ENCODE results near the gene EPC2.

Gene EPC2

GRCh38 chr2:148643998-148644882, at the start of gene EPC2:
Gene EPC2, plus strand, starts transcription at chr2:148644751. Its CDS starts 267 bp downstream, at chr2:148645018.
- peak; percentile 95 for DNase-seq (ENCODE audit: low spot score)

- DNase-seq (ENCODE audit: low spot score) = no peak
Observed at GRCh38 chr2:148596018-148596417, 48.5 kb upstream of the EPC2 start.

GRCh38 chr2:148599109-148599991, 45.2 kb upstream of the EPC2 start:
- DNase-seq (ENCODE audit: low spot score) = no peak

- DNase-seq (ENCODE audit: low spot score) = no peak
Observed at GRCh38 chr2:148602885-148603561, 41.5 kb upstream of the EPC2 start.

GRCh38 chr2:148603562-148603920, 41.0 kb upstream of the EPC2 start:
- DNase-seq (ENCODE audit: low spot score) = no peak

GRCh38 chr2:148604927-148605326, 39.6 kb upstream of the EPC2 start:
- no peak for DNase-seq (ENCODE audit: low spot score)

GRCh38 chr2:148607566-148607965, 37.0 kb upstream of the EPC2 start:
- no peak for DNase-seq (ENCODE audit: low spot score)

- no peak for DNase-seq (ENCODE audit: low spot score)
Observed at GRCh38 chr2:148613231-148614013, 31.1 kb upstream of the EPC2 start.

- no peak for DNase-seq (ENCODE audit: low spot score)
Observed at GRCh38 chr2:148614014-148614321, 30.6 kb upstream of the EPC2 start.

- peak; percentile 13 for DNase-seq (ENCODE audit: low spot score)
Observed at GRCh38 chr2:148614322-148615049, 30.1 kb upstream of the EPC2 start.

GRCh38 chr2:148615381-148615841, 29.1 kb upstream of the EPC2 start:
- DNase-seq (ENCODE audit: low spot score) = no peak

GRCh38 chr2:148616662-148617061, 27.9 kb upstream of the EPC2 start:
- no peak for DNase-seq (ENCODE audit: low spot score)

- DNase-seq (ENCODE audit: low spot score) = no peak
Observed at GRCh38 chr2:148617219-148617618, 27.3 kb upstream of the EPC2 start.

- DNase-seq (ENCODE audit: low spot score) = no peak
Observed at GRCh38 chr2:148619560-148620195, 24.9 kb upstream of the EPC2 start.

- no peak for DNase-seq (ENCODE audit: low spot score)
Observed at GRCh38 chr2:148622366-148622765, 22.2 kb upstream of the EPC2 start.

GRCh38 chr2:148623086-148623485, 21.5 kb upstream of the EPC2 start:
- no peak for DNase-seq (ENCODE audit: low spot score)

GRCh38 chr2:148627224-148627623, 17.3 kb upstream of the EPC2 start:
- no peak for DNase-seq (ENCODE audit: low spot score)

GRCh38 chr2:148634749-148635148, 9.8 kb upstream of the EPC2 start:
- no peak for DNase-seq (ENCODE audit: low spot score)

GRCh38 chr2:148638543-148638942, 6.0 kb upstream of the EPC2 start:
- no peak for DNase-seq (ENCODE audit: low spot score)

- DNase-seq (ENCODE audit: low spot score) = peak; percentile 21
Observed at GRCh38 chr2:148640767-148641166, 3.8 kb upstream of the EPC2 start.
